ENCODE results near the gene SDK2. TPM values are rescaled to one million over a fixed set of nuclear protein-coding genes. Genes with fewer than 3 reads are reported as not detected.

Gene SDK2
- total RNA-seq, 2 experiments from 2014 or later = 1.4 to 1.6 TPM

DNA sequence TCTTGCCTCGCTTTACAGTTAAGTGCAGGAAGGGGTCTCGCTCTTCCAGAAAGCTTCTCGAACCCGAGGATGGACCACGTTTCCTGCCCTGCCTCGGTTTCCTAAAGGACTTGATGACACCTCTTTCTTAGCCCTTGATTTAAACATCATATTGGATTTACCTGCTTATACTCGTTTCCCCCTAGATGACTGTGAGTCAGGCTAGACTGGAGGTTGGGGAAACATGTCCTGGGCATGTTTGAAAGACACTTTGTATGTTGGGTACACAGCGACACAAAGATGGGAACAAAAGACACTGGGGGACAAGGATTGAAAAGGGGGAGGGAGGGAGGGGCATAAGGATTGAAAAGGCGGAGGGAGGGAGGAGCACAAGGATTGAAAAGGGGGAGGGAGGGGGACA lies 30.0 kb downstream of the SDK2 start:
- no peak overlapping the region for H3K4me3 Mint-ChIP-seq
- no peaks in the 10 kb centered on the region for H3K27me3 Mint-ChIP-seq
- peaks cover 2% of the 10 kb centered on the region for H3K9me3 Mint-ChIP-seq
- DNase-seq = no peak
- H3K27ac Mint-ChIP-seq = no peak overlapping the region
- H3K36me3 Mint-ChIP-seq = peaks cover 3% of the 10 kb centered on the region
- peaks cover 13% of the 10 kb centered on the region for H3K4me1 Mint-ChIP-seq

DNA sequence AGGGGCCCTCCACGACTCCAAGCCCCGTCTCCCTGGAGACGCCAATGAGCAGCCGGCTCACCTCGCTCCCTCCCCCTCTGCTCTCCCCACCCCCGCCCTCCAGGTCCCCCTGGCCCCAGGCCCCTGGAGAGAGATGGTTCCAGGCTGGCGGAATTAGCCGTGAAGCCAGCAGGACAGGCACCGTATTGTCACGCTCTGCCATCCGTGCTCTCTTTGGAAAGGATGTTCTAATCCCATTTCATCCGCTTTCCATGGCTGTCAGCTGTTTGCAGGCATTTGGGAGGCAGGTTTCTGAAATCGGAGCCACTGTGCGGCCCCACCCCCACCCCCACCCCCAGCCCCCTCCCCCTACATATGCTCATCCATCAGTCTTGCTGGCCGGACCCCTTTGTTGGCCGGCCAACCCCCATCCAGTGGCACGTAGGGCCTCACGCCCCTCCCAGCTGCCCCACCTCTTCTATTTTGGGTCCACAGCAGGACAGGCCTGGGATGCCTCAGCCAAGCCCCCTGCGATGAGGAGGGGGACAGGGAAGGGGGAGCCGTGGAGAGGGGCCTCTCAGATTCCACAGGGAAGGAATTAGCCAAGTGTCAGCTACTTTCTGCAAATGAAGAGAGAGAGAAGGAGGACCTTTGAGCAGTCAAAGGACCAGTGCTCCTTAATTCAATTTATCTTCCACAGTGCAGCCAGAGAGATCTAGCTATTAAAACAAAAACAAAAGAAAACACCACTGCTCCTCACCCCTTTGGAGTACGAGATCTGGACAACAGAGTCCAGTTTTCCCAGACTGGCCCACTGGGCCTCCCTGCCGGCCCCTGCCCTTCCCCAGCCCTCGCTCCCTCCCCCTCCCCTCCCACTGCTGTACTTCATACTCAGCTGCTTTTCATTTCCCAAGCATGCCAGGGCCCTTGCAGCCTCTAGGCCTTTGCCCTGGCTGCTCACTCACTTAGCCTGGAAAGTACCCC lies 30.7 kb downstream of the SDK2 start:
- Mint-ChIP-seq H3K9me3 (no peaks in the 10 kb centered on the region), H3K36me3 (no peaks in the 10 kb centered on the region), H3K4me3 (no peak overlapping the region), H3K27me3 (no peaks in the 10 kb centered on the region), H3K4me1 (peaks cover 13% of the 10 kb centered on the region), H3K27ac (no peak overlapping the region)
- DNase-seq = no peak

DNA sequence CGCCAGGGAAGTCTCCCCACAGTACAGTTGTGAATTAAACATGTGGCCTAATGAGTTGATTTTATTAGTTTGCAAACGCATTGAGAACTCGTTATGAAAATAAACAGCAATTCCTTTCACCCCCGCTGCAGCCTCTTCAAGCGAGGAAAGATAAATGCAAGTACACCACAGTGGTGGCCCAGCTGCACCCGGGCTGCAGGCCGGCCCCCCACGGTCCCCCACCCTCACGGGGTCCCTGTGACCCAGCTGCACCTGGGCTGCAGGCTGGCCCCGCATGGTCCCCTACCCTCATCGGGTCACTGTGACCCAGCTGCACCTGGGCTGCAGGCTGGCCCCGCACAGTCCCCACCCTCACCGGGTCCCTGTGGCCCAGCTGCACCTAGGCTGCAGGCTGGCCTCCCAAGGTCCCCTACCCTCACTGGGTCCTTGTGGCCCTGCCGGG lies 32.2 kb downstream of the SDK2 start:
- no peak for DNase-seq
- Mint-ChIP-seq H3K4me1 (peaks cover 13% of the 10 kb centered on the region), H3K27ac (no peak overlapping the region), H3K4me3 (no peak overlapping the region), H3K27me3 (no peaks in the 10 kb centered on the region), H3K9me3 (no peaks in the 10 kb centered on the region), H3K36me3 (no peaks in the 10 kb centered on the region)

DNA sequence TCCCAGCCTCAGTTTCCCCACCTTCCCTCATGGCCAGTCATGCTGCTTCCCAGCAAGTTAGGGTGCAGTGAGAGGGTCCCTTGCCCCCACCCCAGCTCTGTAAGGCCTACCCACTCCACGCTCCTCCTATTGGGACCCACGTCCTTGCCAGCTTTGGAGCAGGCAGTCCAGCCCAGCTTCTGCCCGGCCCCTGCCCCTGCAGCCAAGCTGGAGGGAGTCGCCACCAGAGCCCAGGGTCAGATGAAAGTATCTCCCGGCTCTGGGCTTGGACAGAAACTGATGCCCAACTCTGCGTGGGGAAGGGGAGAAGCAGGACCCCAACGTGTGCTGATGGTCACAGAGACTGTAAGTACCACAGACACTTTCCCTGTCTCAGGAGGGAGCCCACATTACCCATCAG lies 32.6 kb downstream of the SDK2 start:
- Mint-ChIP-seq H3K9me3 (no peaks in the 10 kb centered on the region), H3K4me1 (peaks cover 10% of the 10 kb centered on the region), H3K36me3 (no peaks in the 10 kb centered on the region), H3K27ac (no peak overlapping the region), H3K27me3 (no peaks in the 10 kb centered on the region), H3K4me3 (no peak overlapping the region)
- no peak for DNase-seq

DNA sequence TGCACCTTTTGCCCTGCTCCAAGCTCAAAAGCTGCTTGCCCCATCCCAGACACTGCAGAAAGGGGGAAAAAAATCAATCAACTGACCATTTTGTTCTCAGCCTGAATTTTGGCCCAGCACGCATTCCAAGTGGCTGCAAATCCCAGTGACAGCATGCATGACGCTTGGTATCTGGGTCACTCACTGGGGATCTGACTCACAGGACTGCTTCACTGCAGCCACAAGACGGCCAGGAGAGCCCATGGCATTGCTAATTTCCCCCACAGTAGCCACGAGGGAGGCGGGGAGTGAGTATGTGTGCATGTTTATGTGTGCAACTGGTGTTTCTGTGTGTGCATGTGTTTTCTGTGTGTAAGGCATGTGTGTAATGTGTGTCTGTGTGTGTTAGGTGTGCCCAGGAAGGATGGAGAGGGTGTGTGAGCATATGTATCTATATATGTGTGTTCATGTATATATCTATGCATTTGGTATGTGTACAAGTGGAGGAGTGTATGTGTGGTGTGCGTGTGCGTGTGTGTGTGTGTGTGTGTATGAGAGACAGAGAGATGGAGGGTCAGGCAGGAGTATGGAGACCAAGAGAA lies 33.8 kb downstream of the SDK2 start:
- H3K9me3 Mint-ChIP-seq = no peaks in the 10 kb centered on the region
- H3K36me3 Mint-ChIP-seq = no peaks in the 10 kb centered on the region
- H3K27me3 Mint-ChIP-seq = no peaks in the 10 kb centered on the region
- no peak for DNase-seq
- no peak overlapping the region for H3K27ac Mint-ChIP-seq
- no peak overlapping the region for H3K4me3 Mint-ChIP-seq
- peaks cover 3% of the 10 kb centered on the region for H3K4me1 Mint-ChIP-seq

DNA sequence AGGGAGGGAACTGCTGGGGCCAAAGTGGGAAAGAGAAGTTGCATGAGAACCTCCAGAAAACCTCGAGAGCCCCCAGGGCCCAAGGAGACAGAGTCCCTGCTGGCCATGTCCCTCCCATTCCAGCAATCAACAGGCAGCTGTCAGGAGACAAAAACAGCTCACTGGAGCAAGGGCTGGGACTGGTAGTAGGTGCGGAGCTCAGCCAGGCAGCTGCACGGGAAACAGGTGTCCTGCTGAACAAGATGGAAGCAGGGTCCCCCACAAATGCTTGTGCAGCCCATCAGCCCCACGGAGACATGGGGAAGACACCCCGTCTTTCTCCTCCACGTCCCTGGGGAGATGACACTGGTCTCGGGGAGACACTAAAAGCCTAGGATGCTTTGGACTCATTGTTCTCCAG lies 34.5 kb downstream of the SDK2 start:
- Mint-ChIP-seq H3K36me3 (no peaks in the 10 kb centered on the region), H3K9me3 (no peaks in the 10 kb centered on the region), H3K4me1 (no peaks in the 10 kb centered on the region), H3K27me3 (no peaks in the 10 kb centered on the region), H3K4me3 (no peak overlapping the region), H3K27ac (no peak overlapping the region)
- DNase-seq = no peak

DNA sequence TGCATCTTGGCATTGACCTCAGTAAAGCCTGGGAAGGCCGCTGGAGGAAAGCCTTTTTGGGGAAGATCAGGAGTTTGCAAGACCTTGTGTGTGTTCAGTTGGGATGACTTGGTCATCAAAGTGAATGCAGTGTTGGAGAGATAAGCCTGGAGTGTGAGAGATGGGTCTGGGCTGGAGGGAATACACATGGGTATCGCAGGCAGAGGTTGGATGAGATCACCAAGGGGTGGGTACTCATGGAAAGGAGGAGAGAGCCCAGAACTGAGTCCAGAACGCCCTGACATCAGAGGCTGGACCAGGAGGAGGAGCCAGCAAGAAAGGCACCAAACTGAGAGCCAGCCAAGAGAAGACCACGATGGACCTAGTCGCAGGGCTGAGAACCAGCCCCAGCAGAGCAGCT lies 35.2 kb downstream of the SDK2 start:
- no peak overlapping the region for H3K27ac Mint-ChIP-seq
- DNase-seq = no peak

DNA sequence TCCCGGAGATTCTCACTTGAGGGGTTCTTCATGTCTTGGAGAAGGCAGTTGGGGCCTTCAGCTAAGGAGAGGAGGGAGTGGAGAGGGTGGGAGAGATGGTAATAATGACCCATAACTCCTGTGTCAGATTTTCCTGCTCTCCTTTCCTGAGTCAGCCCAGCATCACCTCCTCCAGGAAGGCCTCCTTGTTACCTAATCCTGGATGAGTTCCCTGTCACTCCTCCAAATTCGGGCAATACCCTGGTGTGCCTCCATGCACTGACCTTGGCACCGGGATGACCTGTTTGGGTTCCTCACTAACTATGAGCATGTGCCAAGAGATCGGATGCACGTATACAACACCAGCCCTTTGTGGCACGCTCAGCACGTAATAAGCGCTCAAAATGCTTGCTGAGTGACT lies 38.8 kb downstream of the SDK2 start:
- H3K9me3 Mint-ChIP-seq = no peaks in the 10 kb centered on the region
- H3K27me3 Mint-ChIP-seq = no peaks in the 10 kb centered on the region
- H3K36me3 Mint-ChIP-seq = no peaks in the 10 kb centered on the region
- no peak overlapping the region for H3K27ac Mint-ChIP-seq
- DNase-seq = no peak
- peaks cover 1% of the 10 kb centered on the region for H3K4me1 Mint-ChIP-seq
- H3K4me3 Mint-ChIP-seq = no peak overlapping the region

More for the DNA sequence above, 35.2 kb downstream of the SDK2 start:
- Mint-ChIP-seq H3K4me1 (no peaks in the 10 kb centered on the region), H3K27me3 (no peaks in the 10 kb centered on the region), H3K4me3 (no peak overlapping the region), H3K36me3 (no peaks in the 10 kb centered on the region), H3K9me3 (no peaks in the 10 kb centered on the region)

DNA sequence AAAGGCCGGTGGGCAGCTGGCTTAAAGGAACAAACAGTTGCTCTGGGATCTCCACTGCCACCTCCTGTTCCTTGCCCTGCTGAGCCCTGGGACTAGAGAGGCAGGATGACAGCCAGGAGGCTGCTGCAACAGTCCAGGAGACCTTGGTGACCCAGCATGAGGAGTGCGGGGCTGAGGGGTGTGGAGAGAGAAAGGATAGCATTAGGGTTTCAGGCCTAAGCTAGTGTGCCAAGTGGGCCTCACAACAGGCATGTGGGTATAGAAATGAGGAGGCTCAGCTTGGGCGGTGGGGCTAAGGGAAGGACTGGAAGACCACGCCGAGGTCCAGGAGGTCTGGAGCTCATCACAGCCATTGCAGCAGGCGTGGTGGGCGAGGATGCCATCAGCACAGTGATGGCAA lies 39.8 kb downstream of the SDK2 start:
- H3K9me3 Mint-ChIP-seq = no peaks in the 10 kb centered on the region
- H3K27me3 Mint-ChIP-seq = no peaks in the 10 kb centered on the region
- H3K4me1 Mint-ChIP-seq = peaks cover 1% of the 10 kb centered on the region
- no peak overlapping the region for H3K27ac Mint-ChIP-seq
- no peaks in the 10 kb centered on the region for H3K36me3 Mint-ChIP-seq
- DNase-seq = no peak
- H3K4me3 Mint-ChIP-seq = no peak overlapping the region

DNA sequence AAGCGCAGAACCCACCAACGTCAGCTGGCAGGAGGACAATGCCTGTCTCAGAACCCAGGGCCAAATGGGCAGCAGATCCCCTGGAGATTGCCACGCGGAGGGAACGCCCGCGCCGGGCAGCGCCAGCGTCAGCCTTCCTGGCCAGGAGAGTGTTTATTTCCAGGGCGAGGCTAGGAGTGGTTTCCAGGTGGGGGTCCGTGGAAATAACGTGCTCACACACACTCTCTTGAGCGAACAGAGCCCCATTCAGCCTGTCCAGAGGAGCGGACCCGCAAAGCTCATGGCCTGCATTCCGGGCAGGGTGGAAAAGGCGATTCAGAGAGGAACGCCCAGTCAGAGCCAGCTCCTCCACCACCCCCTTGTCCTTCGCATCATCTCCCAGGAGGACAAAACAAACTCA lies 40.3 kb downstream of the SDK2 start:
- Mint-ChIP-seq H3K4me1 (peaks cover 1% of the 10 kb centered on the region), H3K4me3 (no peak overlapping the region), H3K36me3 (no peaks in the 10 kb centered on the region), H3K27ac (no peak overlapping the region), H3K27me3 (no peaks in the 10 kb centered on the region), H3K9me3 (no peaks in the 10 kb centered on the region)
- no peak for DNase-seq

DNA sequence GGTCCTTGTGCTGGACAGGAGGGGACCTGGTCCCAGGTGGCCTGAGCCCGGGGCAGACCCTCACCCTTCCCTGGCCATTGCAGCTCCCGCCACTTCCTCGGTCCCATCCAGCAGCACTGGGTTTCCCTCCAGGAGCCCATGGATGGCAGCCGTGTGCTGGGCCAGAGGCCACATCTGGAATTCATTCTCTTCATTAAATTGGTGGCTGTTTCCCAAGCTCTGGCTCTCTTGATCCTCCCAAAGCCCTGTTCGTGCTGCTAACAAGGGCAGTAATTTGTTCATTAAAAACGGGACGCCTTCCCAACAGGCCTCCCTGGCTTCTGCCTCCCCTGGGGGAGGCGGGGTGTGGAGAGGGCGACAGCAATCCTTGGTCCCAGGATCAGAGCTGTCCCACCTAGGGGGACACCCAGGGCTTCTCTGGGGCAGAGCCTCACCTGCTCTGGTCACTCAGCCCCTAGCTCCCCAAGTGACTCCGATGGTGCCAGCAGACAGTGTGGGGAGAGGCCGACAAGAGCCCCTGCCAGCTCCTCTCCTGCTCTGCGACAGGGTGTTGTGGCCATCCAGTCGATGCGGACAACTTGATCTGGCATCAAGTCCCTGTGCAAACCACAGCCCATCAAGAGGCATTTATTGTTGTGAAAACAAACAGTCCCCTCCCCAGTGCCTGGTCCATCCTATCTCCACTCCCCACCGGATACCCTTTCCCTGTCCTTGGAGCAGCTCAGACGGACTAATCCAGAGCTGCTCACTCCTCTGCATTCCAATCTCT lies 44.0 kb downstream of the SDK2 start:
- Mint-ChIP-seq H3K36me3 (no peaks in the 10 kb centered on the region), H3K4me3 (no peak overlapping the region), H3K9me3 (no peaks in the 10 kb centered on the region), H3K27ac (no peak overlapping the region), H3K27me3 (no peaks in the 10 kb centered on the region), H3K4me1 (peaks cover 7% of the 10 kb centered on the region)
- no peak for DNase-seq

DNA sequence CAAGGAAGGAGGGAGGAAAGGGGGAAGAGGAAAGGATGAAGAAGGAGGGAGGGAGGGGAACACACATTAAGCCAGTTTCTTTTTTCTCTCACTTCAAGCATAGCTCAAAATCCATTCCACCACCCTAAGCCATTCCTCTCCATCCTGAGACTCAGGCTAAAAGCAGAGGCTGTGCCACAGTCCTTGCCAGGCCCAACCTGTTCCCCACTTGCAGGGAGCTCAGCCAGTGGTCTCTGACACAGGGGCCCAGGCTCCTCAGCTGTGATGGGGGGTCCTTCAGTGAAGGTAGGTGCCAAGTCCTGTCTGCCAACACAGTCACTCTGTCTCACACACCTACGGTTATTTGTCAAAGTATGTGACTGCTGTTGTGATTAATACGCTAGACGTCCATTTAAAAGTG lies 44.6 kb downstream of the SDK2 start:
- no peak for DNase-seq
- no peak overlapping the region for H3K27ac Mint-ChIP-seq
- H3K9me3 Mint-ChIP-seq = no peaks in the 10 kb centered on the region
- H3K27me3 Mint-ChIP-seq = no peaks in the 10 kb centered on the region
- H3K36me3 Mint-ChIP-seq = no peaks in the 10 kb centered on the region
- no peak overlapping the region for H3K4me3 Mint-ChIP-seq
- H3K4me1 Mint-ChIP-seq = peaks cover 14% of the 10 kb centered on the region

DNA sequence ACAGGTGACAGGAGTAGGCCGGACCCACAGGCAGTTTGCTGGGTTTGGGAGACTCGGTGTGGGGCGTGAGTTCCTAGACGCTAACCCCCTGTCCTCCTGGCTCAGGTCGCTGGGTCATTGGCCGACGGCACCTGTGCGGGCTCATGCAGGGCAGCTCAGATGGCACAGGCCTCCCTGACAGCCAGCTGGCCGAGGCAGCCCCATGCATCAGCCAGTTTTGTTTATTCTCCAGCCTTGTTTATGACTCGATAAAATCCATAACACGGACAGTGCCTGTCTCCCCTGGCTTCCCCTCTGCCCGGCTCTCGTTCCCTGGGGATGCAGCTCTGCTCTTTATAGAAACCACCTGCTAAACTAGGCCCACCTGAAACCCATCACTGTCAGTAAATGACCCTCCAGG lies 46.0 kb downstream of the SDK2 start:
- no peak overlapping the region for H3K27ac Mint-ChIP-seq
- no peaks in the 10 kb centered on the region for H3K36me3 Mint-ChIP-seq
- no peaks in the 10 kb centered on the region for H3K9me3 Mint-ChIP-seq
- no peak overlapping the region for H3K4me3 Mint-ChIP-seq
- peaks cover 21% of the 10 kb centered on the region for H3K4me1 Mint-ChIP-seq
- H3K27me3 Mint-ChIP-seq = no peaks in the 10 kb centered on the region
- DNase-seq = no peak

DNA sequence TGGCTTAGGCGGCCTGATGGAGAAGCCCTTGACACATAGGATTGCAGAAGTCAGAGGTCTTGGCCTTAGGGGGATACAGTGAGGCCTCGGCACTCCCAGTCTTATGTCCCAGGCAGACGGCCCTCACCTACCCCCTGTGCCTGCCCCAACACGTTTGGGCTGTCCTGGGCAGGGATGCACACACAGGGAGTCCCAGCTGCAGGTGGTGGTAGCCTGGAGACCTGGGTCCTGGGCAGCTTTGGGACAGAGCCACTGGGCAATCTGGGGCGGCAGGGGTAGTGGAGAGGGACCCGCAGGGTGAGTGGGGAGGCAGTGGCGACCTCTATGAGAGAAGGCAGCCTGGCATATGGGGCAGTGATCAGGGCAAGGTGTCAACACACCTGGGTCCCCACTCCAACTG lies 48.3 kb downstream of the SDK2 start:
- Mint-ChIP-seq H3K4me1 (peaks cover 41% of the 10 kb centered on the region), H3K27me3 (no peaks in the 10 kb centered on the region), H3K4me3 (no peak overlapping the region), H3K36me3 (peaks cover 5% of the 10 kb centered on the region), H3K9me3 (no peaks in the 10 kb centered on the region), H3K27ac (no peak overlapping the region)
- no peak for DNase-seq

DNA sequence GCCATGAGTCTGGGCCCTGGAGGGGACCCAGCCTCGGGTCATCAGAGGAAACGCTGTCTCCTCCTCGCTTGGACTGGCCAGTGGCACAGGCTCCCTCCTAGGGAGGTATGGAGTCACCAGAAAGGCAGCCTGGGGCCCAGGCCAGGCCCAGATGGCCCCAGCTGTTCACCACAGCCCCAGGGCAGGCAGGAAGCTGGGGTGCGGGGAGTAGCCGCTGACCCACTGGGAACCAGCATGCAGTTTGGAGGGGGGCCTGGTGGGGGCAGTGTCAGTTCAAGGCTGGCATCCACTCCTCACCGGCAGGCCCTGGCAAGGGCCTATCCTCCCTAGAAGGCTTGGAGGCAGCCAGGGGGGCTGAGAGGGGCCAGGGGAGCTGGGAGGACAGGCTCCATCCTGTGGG lies 48.8 kb downstream of the SDK2 start:
- Mint-ChIP-seq H3K4me3 (no peak overlapping the region), H3K4me1 (peaks cover 42% of the 10 kb centered on the region)

More for the DNA sequence above, 48.8 kb downstream of the SDK2 start:
- H3K9me3 Mint-ChIP-seq = no peaks in the 10 kb centered on the region
- peaks cover 5% of the 10 kb centered on the region for H3K36me3 Mint-ChIP-seq
- H3K27me3 Mint-ChIP-seq = no peaks in the 10 kb centered on the region
- peak; percentile 48 for DNase-seq
- H3K27ac Mint-ChIP-seq = no peak overlapping the region

Data from activated naive CD8-positive, alpha-beta T cell treated with anti-CD3 and anti-CD28 coated beads for 36 hours (primary cell).